GM21447 (cell line): ENCODE data around the gene DTX1.

ENCODE experiments used
- ATAC-seq: cut with Tn5 transposase; IDR thresholded peaks from one replicate; pipeline ENCODE4 v1.9.1; 2021; ENCODE audit not compliant: unreplicated experiment

DTX1 gene

GRCh38 chr12:113054948-113055486 lies 1.5 kb upstream of the DTX1 start:
- no peak for ATAC-seq

GRCh38 chr12:113055594-113056380 lies 743 bp upstream of the DTX1 start:
- ATAC-seq: no peak

- no peak for ATAC-seq
Measured at GRCh38 chr12:113056381-113056630, 224 bp upstream of the DTX1 start.

- ATAC-seq: no peak
Measured at GRCh38 chr12:113057565-113058485, 1.3 kb downstream of the DTX1 start.

GRCh38 chr12:113058553-113058952 lies 2.0 kb downstream of the DTX1 start:
- ATAC-seq: no peak

GRCh38 chr12:113059071-113059595 lies 2.6 kb downstream of the DTX1 start:
- no peak for ATAC-seq

- no peak for ATAC-seq
Measured at GRCh38 chr12:113060336-113060960, 3.9 kb downstream of the DTX1 start.

- no peak for ATAC-seq
Measured at GRCh38 chr12:113061061-113061694, 4.6 kb downstream of the DTX1 start.

- no peak for ATAC-seq
Measured at GRCh38 chr12:113062502-113063395, 6.2 kb downstream of the DTX1 start.

GRCh38 chr12:113063396-113064350 lies 7.1 kb downstream of the DTX1 start:
- ATAC-seq: no peak

GRCh38 chr12:113064395-113065125 lies 8.0 kb downstream of the DTX1 start:
- no peak for ATAC-seq

GRCh38 chr12:113065126-113066007 lies 8.8 kb downstream of the DTX1 start:
- ATAC-seq: no peak

- no peak for ATAC-seq
Measured at GRCh38 chr12:113066813-113067400, 10.4 kb downstream of the DTX1 start.

GRCh38 chr12:113067987-113068935 lies 11.7 kb downstream of the DTX1 start:
- no peak for ATAC-seq

GRCh38 chr12:113069149-113069548 lies 12.6 kb downstream of the DTX1 start:
- no peak for ATAC-seq

GRCh38 chr12:113069751-113070116 lies 13.2 kb downstream of the DTX1 start:
- ATAC-seq: no peak
